ENCODE results near the gene RNF222. TPM values are rescaled to one million over a fixed set of nuclear protein-coding genes. Genes with fewer than 3 reads are reported as not detected.

The RNF222 gene
- polyA plus RNA-seq, 2 of the 4 experiments (the other 2 are of a cell fraction) = not detected

DNA sequence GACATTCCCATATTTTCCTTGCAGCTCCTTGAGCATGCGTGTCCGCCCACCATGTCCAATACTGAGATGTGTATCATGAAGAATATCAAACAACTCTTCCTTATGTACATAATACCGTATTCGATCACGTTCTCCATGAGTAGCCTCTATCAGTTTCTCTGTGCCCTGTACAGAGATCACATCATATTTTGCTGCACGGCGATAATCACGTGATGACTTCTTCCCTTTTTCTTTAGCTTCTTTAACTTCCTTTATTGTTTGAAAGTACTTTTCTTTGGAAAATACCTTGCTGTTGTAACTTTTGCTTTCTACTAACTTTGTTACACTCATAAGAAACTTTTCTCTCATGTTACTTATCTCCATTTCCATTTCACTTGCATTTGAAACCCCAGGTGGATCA, 27.7 kb downstream of the RNF222 start:
- TF ChIP-seq BHLHE40 (IDR thresholded peaks at IDR 0.05; ENCODE audit: low read depth, low read length) (no peak), RFX5 (IDR thresholded peaks at IDR 0.05) (no peak), EHMT2 (IDR thresholded peaks at IDR 0.05; ENCODE audit: low read depth) (no peak), TFCP2L1 (CRISPR knock-in tag; IDR thresholded peaks at IDR 0.05) (no peak), KDM5A (IDR thresholded peaks at IDR 0.05) (no peak), SMC3 (IDR thresholded peaks at IDR 0.05) (no peak), GATA3 (IDR thresholded peaks at IDR 0.05; ENCODE audit: borderline replicate concordance) (no peak), CHD4 (IDR thresholded peaks at IDR 0.05; ENCODE audit: borderline replicate concordance) (no peak), ZC3H11A (IDR thresholded peaks at IDR 0.05) (no peak), JUN (IDR thresholded peaks at IDR 0.05) (no peak), HOXB5 (CRISPR knock-in tag; IDR thresholded peaks at IDR 0.05) (no peak), POLR2AphosphoS2 (conservative IDR thresholded peaks at IDR 0.05; ENCODE audit: low read length) (no peak), POLR2A (IDR thresholded peaks at IDR 0.05; ENCODE audit: low read length) (no peak), NPAS2 (CRISPR knock-in tag; IDR thresholded peaks at IDR 0.05; ENCODE audit: borderline replicate concordance) (no peak)
- 95% methylated on average over 8 of the region's 8 CpGs for WGBS (ENCODE audit: missing lambda C conversion rate)
- H3K4me3 ChIP-seq = no peak overlapping the region
- ChIA-PET POLR2A (no interaction called here), CTCF (interaction anchor here (0.6 to 1.6 kb wide), 3 partner anchors 12 to 376 kb away, joined by 3 to 4 read pairs (median 4); no protein-coding TSS in a partner anchor)
- no peak for DNase-seq (ENCODE audit: low read depth in 1 of 2, low spot score in 1 of 2)
- H3K4me1 ChIP-seq = peaks cover 6% of the 10 kb centered on the region
- H3K27ac ChIP-seq = no peak overlapping the region
- no peak for ATAC-seq
- no peaks in the 10 kb centered on the region for H3K9me3 ChIP-seq
- FAIRE-seq = no peak
- no peak overlapping the region for H3K4me2 ChIP-seq

DNA sequence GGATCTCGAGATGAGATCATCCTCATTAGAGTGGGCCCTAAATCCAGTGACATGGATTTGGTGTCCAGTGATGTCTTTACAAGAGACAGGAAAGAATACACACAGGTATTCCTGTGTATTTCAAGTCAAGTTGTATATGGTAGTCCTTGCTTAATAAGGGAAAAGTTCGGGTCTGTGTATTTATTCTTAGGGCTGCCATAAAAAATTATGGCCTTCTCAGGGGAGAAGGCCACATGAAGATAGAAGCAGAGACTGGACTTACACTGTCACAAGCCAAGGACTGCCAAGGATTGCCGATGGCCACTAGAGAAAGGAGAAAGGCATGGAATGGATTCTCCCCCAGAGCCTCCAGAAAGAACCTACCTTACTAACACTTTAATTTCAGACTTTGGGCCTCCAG, 29.4 kb downstream of the RNF222 start:
- ChIA-PET CTCF (interaction anchor here (1.1 kb wide), 1 partner anchor 30 kb away, joined by 3 read pairs; no protein-coding TSS in a partner anchor), POLR2A (no interaction called here)
- Histone ChIP-seq H3K4me1 (peaks cover 6% of the 10 kb centered on the region), H3K4me3 (no peak overlapping the region), H3K4me2 (no peak overlapping the region), H3K27ac (no peak overlapping the region), H3K9me3 (no peaks in the 10 kb centered on the region)
- DNase-seq (ENCODE audit: low read depth in 1 of 2, low spot score in 1 of 2) (no peak), ATAC-seq (no peak), FAIRE-seq (no peak)
- WGBS (ENCODE audit: missing lambda C conversion rate) = 79% methylated on average over 3 of the region's 3 CpGs
- TF ChIP-seq RAD21 (conservative IDR thresholded peaks at IDR 0.05 in 1 of 2, IDR thresholded peaks at IDR 0.05 in 1 of 2) (no peak), HEYL (CRISPR knock-in tag; IDR thresholded peaks at IDR 0.05) (no peak), MAFK (IDR thresholded peaks at IDR 0.05; ENCODE audit: partially characterized antibody) (no peak), FOXS1 (CRISPR knock-in tag; IDR thresholded peaks at IDR 0.05) (no peak), POLR2A (IDR thresholded peaks at IDR 0.05; ENCODE audit: low read length) (no peak), CEBPB (IDR thresholded peaks at IDR 0.05) (no peak), KDM1A (IDR thresholded peaks at IDR 0.05; ENCODE audit: low read depth) (no peak), GATA3 (IDR thresholded peaks at IDR 0.05; ENCODE audit: borderline replicate concordance) (no peak), MYC (IDR thresholded peaks at IDR 0.05; ENCODE audit: borderline replicate concordance, low read length) (no peak), ZNF302 (CRISPR knock-in tag; IDR thresholded peaks at IDR 0.05) (no peak), NPAS2 (CRISPR knock-in tag; IDR thresholded peaks at IDR 0.05; ENCODE audit: borderline replicate concordance) (no peak), FOSB (CRISPR knock-in tag; IDR thresholded peaks at IDR 0.05) (no peak), SMC3 (IDR thresholded peaks at IDR 0.05) (no peak)
- TF ChIP-seq, protein P1, sequence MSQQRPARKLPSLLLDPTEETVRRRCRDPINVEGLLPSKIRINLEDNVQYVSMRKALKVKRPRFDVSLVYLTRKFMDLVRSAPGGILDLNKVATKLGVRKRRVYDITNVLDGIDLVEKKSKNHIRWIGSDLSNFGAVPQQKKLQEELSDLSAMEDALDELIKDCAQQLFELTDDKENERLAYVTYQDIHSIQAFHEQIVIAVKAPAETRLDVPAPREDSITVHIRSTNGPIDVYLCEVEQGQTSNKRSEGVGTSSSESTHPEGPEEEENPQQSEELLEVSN (IDR thresholded peaks at IDR 0.05; ENCODE audit: borderline replicate concordance, low read depth) = no peak

DNA sequence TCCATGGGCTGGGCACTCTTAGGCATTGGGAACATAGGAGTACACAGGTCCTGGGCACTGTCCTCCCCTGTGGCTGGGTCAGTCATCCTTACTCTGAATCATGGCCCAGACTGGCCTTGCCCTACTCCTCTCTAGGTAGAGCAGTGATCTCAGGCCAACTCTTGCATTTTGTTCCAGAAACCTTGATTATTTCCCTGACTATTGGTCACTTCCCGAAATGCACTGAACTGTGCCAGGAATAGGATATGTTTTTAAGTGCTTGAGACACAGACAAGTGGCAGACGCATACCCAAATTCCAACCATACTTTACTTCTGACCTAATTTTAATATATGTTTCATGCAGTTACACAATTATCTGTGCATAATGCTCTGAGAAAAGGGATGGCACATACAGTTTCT, 31.4 kb downstream of the RNF222 start:
- Histone ChIP-seq H3K27ac (no peak overlapping the region), H3K9me3 (no peaks in the 10 kb centered on the region), H3K4me2 (peak overlapping the region; percentile 21; the same call in 1 of the 3 replicates), H3K4me3 (no peak overlapping the region), H3K4me1 (peaks cover 6% of the 10 kb centered on the region)
- DNase-seq (ENCODE audit: low read depth in 1 of 2, low spot score in 1 of 2) (no peak), FAIRE-seq (no peak), ATAC-seq (peak; percentile 74 to 78)
- WGBS (ENCODE audit: missing lambda C conversion rate) = 48% methylated on average over 2 of the region's 2 CpGs
- CTCF ChIA-PET = interaction anchor here (1.6 kb wide), 1 partner anchor 11 kb away, joined by 6 read pairs; the partner anchor contains the start of gene KRABD2
- POLR2A ChIA-PET = no interaction called here
- TF ChIP-seq, protein P2, sequence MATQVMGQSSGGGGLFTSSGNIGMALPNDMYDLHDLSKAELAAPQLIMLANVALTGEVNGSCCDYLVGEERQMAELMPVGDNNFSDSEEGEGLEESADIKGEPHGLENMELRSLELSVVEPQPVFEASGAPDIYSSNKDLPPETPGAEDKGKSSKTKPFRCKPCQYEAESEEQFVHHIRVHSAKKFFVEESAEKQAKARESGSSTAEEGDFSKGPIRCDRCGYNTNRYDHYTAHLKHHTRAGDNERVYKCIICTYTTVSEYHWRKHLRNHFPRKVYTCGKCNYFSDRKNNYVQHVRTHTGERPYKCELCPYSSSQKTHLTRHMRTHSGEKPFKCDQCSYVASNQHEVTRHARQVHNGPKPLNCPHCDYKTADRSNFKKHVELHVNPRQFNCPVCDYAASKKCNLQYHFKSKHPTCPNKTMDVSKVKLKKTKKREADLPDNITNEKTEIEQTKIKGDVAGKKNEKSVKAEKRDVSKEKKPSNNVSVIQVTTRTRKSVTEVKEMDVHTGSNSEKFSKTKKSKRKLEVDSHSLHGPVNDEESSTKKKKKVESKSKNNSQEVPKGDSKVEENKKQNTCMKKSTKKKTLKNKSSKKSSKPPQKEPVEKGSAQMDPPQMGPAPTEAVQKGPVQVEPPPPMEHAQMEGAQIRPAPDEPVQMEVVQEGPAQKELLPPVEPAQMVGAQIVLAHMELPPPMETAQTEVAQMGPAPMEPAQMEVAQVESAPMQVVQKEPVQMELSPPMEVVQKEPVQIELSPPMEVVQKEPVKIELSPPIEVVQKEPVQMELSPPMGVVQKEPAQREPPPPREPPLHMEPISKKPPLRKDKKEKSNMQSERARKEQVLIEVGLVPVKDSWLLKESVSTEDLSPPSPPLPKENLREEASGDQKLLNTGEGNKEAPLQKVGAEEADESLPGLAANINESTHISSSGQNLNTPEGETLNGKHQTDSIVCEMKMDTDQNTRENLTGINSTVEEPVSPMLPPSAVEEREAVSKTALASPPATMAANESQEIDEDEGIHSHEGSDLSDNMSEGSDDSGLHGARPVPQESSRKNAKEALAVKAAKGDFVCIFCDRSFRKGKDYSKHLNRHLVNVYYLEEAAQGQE (IDR thresholded peaks at IDR 0.05) = no peak
- TF ChIP-seq PHF8 (IDR thresholded peaks at IDR 0.05; ENCODE audit: borderline replicate concordance, low read depth) (no peak), RFX5 (IDR thresholded peaks at IDR 0.05) (no peak), RARB (CRISPR knock-in tag; IDR thresholded peaks at IDR 0.05) (no peak), POLR2A (IDR thresholded peaks at IDR 0.05; ENCODE audit: low read length) (no peak), KDM5A (IDR thresholded peaks at IDR 0.05) (no peak), EHF (CRISPR knock-in tag; IDR thresholded peaks at IDR 0.05) (no peak), MAZ (IDR thresholded peaks at IDR 0.05; ENCODE audit: borderline replicate concordance, low read depth, low read length) (no peak), TP53 (CRISPR knock-in tag; IDR thresholded peaks at IDR 0.05) (no peak), SREBF2 (IDR thresholded peaks at IDR 0.05) (no peak), HOXB5 (CRISPR knock-in tag; IDR thresholded peaks at IDR 0.05) (no peak), CHD4 (IDR thresholded peaks at IDR 0.05; ENCODE audit: borderline replicate concordance) (no peak)
- TF ChIP-seq, protein P3, sequence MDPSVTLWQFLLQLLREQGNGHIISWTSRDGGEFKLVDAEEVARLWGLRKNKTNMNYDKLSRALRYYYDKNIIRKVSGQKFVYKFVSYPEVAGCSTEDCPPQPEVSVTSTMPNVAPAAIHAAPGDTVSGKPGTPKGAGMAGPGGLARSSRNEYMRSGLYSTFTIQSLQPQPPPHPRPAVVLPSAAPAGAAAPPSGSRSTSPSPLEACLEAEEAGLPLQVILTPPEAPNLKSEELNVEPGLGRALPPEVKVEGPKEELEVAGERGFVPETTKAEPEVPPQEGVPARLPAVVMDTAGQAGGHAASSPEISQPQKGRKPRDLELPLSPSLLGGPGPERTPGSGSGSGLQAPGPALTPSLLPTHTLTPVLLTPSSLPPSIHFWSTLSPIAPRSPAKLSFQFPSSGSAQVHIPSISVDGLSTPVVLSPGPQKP (IDR thresholded peaks at IDR 0.05; ENCODE audit: low read depth, low read length) = no peak
